GM18870 (cell line): ENCODE results near the gene PBX4.
"Not testable (repeated sequence)": the region's sequence is repeated elsewhere in the genome, so short reads cannot be mapped to it uniquely, and the experiment has no call there.

Experiments
- ATAC-seq: cut with Tn5 transposase; IDR thresholded peaks from one replicate; pipeline ENCODE4 v1.9.1; 2021; ENCODE audit warnings: moderate library complexity; ENCODE audit not compliant: unreplicated experiment

PBX4 gene

GRCh38 chr19:19618219-19619051 is at the start of gene PBX4:
PBX4 (minus strand) TSS chr19:19618687; CDS start chr19:19618629, 58 bp downstream.
- ATAC-seq: peak; percentile 92

- not testable (repeated sequence) for ATAC-seq
Measured at GRCh38 chr19:19665420-19665948, 47.0 kb upstream of the PBX4 start.

- peak; percentile 72 for ATAC-seq
Measured at GRCh38 chr19:19663256-19664120, 45.0 kb upstream of the PBX4 start, which contains the start of gene ATP13A1. ATP13A1 (minus strand) TSS chr19:19663676; CDS start chr19:19663666, 10 bp downstream.

- ATAC-seq: no peak
Measured at GRCh38 chr19:19662871-19663255, 44.4 kb upstream of the PBX4 start.

- ATAC-seq: no peak
Measured at GRCh38 chr19:19662344-19662743, 43.9 kb upstream of the PBX4 start.

GRCh38 chr19:19661675-19662251 is 43.3 kb upstream of the PBX4 start:
- peak; percentile 36 for ATAC-seq

- ATAC-seq: no peak
Measured at GRCh38 chr19:19661141-19661674, 42.7 kb upstream of the PBX4 start.

GRCh38 chr19:19659646-19660245 is 41.3 kb upstream of the PBX4 start:
- no peak for ATAC-seq

- ATAC-seq: no peak
Measured at GRCh38 chr19:19657397-19657783, 38.9 kb upstream of the PBX4 start.

GRCh38 chr19:19656451-19657396 is 38.2 kb upstream of the PBX4 start:
- ATAC-seq: no peak

GRCh38 chr19:19655641-19656343 is 37.3 kb upstream of the PBX4 start:
- ATAC-seq: no peak

GRCh38 chr19:19655051-19655594 is 36.6 kb upstream of the PBX4 start:
- ATAC-seq: no peak

GRCh38 chr19:19654441-19654840 is 36.0 kb upstream of the PBX4 start:
- ATAC-seq: no peak

GRCh38 chr19:19653597-19654147 is 35.2 kb upstream of the PBX4 start:
- ATAC-seq: no peak

- no peak for ATAC-seq
Measured at GRCh38 chr19:19652482-19653295, 34.2 kb upstream of the PBX4 start.

- ATAC-seq: no peak
Measured at GRCh38 chr19:19651076-19651475, 32.6 kb upstream of the PBX4 start.

- ATAC-seq: no peak
Measured at GRCh38 chr19:19650331-19650730, 31.8 kb upstream of the PBX4 start.
